HFFc6 (cell line): ENCODE data around the gene PDPN. TPM values are rescaled to one million over a fixed set of nuclear protein-coding genes. Genes with fewer than 3 reads are reported as not detected.
A peak's percentile ranks its signal among the peaks of the same experiment; 100 is the strongest.

Experiments
- DNase-seq: peaks from one replicate; pipeline ENCODE4 v3.0.0-alpha.2; 2018
- H3K27ac Mint-ChIP-seq: 2 replicates; pipeline ENCODE4 v1.8.0; 2020; ENCODE audit warnings: mild to moderate bottlenecking, mixed read lengths
- H3K27me3 Mint-ChIP-seq: 2 replicates; pipeline ENCODE4 v1.8.0; 2021; ENCODE audit warnings: mild to moderate bottlenecking, moderate library complexity, mixed read lengths; ENCODE audit not compliant: insufficient read depth
- H3K36me3 Mint-ChIP-seq: 2 replicates; pipeline ENCODE4 v1.8.0; 2021; ENCODE audit warnings: low read depth, mixed read lengths
- H3K4me1 Mint-ChIP-seq: 2 replicates; pipeline ENCODE4 v1.8.0; 2020; ENCODE audit warnings: low read depth, mixed read lengths
- H3K4me3 Mint-ChIP-seq: 2 replicates; pipeline ENCODE4 v1.8.0; 2020; ENCODE audit warnings: mild to moderate bottlenecking, moderate library complexity, mixed read lengths
- H3K9me3 Mint-ChIP-seq: 2 replicates; pipeline ENCODE4 v1.8.0; 2020; ENCODE audit warnings: mild to moderate bottlenecking, mixed read lengths
- CTCF ChIP-seq: fragments of 200-600 bp; sonication (generic); IDR thresholded peaks from 2 replicates; pipeline ENCODE4 v1.5.0; 2021; ENCODE audit warnings: antibody characterized with exemption, mild to moderate bottlenecking
- total RNA-seq, 6 experiments: library from RNA; stranded (reverse); fragmentation: NEBNext Ultra II Directional; extraction: Animal tissue kit (Norgen Biotek cat#: 25700); gene quantifications; 2 replicates in 1 of 6; 3 replicates in 5 of 6; pipeline ENCODE4 v1.2.3, GENCODE V29; 2021

PDPN gene
- total RNA-seq, 6 experiments from 2014 or later: not detected

- Mint-ChIP-seq H3K36me3 (peaks cover 4% of the 10 kb centered on the region; the same call in 1 of the 2 replicates), H3K9me3 (peaks cover 5% of the 10 kb centered on the region), H3K27me3 (peaks cover 6% of the 10 kb centered on the region; the same call in 1 of the 2 replicates), H3K4me1 (no peaks in the 10 kb centered on the region), H3K27ac (no peak overlapping the region), H3K4me3 (no peak overlapping the region)
- no peak for TF ChIP-seq CTCF
- peak; percentile 45 for DNase-seq
These were observed 78.9 kb downstream of the PDPN start for GRCh38 chr1:13662493-13662892.

DNA sequence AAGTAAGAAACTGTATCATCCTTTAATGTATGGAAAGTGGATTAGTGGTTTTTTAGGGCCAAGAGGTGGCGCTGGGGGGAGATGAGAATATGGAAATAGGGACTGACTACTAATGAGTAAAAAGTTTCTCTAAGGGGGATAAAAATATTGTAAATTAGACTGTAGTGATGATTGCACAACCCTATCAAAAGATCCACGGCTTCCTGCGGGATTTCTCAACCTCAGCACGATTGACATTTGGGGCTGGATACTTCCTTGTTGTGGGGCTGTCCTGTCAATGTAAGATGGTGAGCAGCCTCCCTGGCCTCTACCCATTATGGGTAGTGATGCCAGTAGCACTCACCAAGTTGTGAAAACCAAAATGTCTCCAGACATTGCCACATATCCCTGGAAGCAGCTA is 80.3 kb downstream of the PDPN start:
- H3K9me3 Mint-ChIP-seq: peaks cover 5% of the 10 kb centered on the region
- peaks cover 4% of the 10 kb centered on the region; the same call in 1 of the 2 replicates for H3K36me3 Mint-ChIP-seq
- no peak for DNase-seq
- H3K4me3 Mint-ChIP-seq: no peak overlapping the region
- peaks cover 6% of the 10 kb centered on the region; the same call in 1 of the 2 replicates for H3K27me3 Mint-ChIP-seq
- H3K27ac Mint-ChIP-seq: no peak overlapping the region
- no peak for TF ChIP-seq CTCF
- no peaks in the 10 kb centered on the region for H3K4me1 Mint-ChIP-seq

DNA sequence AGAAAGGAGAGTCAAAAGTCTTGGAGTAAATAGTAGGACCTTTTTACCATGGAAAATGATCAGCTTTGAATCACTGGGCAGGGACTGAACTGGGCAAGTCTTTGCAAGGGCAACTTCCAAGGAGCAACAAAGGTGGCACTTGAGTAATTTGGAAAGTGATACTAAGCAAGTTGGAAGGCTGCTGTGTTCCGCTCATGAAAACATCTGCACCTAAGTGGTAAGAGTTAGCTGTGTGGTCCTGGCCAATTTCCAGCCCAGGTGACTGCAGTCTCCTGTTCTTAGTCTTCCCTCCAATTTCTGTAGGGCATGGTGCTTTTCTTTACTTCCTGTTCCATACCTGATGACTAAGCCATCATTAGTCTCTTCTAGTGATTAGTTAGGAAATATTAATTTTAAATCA is 80.8 kb downstream of the PDPN start:
- Mint-ChIP-seq H3K4me1 (no peaks in the 10 kb centered on the region), H3K9me3 (peaks cover 1% of the 10 kb centered on the region), H3K27me3 (peaks cover 6% of the 10 kb centered on the region; the same call in 1 of the 2 replicates), H3K4me3 (no peak overlapping the region), H3K36me3 (peaks cover 2% of the 10 kb centered on the region; the same call in 1 of the 2 replicates), H3K27ac (no peak overlapping the region)
- TF ChIP-seq CTCF: no peak
- DNase-seq: no peak

DNA sequence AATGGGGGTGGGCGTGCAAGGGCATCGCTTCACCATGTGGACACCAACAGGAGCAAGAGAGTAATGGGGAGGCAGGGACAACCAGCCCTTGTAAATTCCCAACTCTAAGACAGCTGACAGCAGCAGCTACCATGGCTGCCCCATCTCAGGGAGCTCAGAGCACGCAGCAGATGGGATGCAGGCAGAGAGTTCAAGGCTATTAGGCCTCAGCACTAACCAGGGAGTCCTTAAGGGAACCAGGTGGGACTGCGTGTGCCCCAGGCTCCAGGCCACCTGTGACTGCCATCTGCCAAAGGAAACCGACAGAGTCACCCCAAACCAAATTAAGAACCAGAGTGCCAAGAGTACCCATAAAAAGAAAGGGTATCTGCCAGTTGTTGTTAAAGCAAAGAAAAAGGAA is 82.7 kb downstream of the PDPN start:
- Mint-ChIP-seq H3K27me3 (peaks cover 2% of the 10 kb centered on the region; the same call in 1 of the 2 replicates), H3K36me3 (no peaks in the 10 kb centered on the region), H3K4me3 (no peak overlapping the region), H3K9me3 (no peaks in the 10 kb centered on the region), H3K27ac (no peak overlapping the region), H3K4me1 (no peaks in the 10 kb centered on the region)
- no peak for DNase-seq
- no peak for TF ChIP-seq CTCF

Other genes with a start within 250 kb of the PDPN start
- gene PRAMEF14, start 236.7 kb upstream of the PDPN start, total RNA-seq: not detected
- gene PRAMEF19, start 211.9 kb upstream of the PDPN start, total RNA-seq: not detected
- gene PRAMEF17, start 194.2 kb upstream of the PDPN start, total RNA-seq: not detected
- not detected for gene PRAMEF20, start 173.4 kb upstream of the PDPN start, total RNA-seq
- gene LRRC38, start 69.8 kb upstream of the PDPN start, total RNA-seq: not detected
- 10 to 100 TPM; 20.9 to 26.9 (median 25.7) TPM for gene PRDM2, start 116.4 kb downstream of the PDPN start, total RNA-seq